GM19452 (cell line): ENCODE data around the gene CTDNEP1.

Experiments
- ATAC-seq: cut with Tn5 transposase; IDR thresholded peaks from one replicate; pipeline ENCODE4 v1.9.1; 2021; ENCODE audit not compliant: unreplicated experiment

The CTDNEP1 gene

DNA sequence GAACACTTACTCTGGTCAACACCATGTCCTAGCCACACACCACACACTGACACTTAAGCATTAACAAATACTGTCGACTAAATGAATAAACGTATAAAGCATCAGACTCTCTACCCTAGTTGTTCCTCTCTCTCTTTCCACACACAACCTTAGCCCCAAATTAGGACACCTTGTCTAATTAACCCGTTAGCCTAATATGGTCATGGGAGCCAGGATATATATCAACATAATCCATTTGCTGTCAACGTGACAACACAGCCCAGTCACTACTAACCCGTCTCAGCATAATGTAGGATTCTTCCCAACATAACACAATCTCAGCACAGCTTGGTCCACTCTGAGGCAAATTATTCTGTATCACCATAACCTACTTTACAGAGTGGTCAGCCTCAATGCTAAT lies 19.4 kb downstream of the CTDNEP1 start:
- no peak for ATAC-seq

DNA sequence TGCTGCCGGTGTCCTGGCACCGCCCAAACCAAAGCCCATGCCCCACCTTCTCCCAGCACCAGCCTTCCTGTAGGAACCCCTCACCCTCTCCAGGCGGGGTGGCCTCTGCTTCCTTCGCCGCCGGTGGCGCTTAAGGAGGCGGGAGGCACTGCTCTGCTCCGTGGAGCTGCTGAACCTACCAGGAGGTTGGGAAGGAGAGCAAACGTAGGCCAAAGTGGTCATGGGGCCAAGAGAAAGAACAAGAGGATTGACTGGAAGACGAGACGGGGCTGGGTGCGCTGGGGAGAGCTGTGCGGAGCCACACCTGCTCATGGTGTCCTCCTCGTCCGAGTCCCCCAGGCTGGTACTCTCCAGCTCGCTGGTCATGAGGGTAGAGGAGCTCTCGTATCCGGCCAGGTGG lies 22.0 kb downstream of the CTDNEP1 start:
- ATAC-seq: no peak

- ATAC-seq: no peak
Measured at GRCh38 chr17:7228920-7229319, 22.6 kb downstream of the CTDNEP1 start.

GRCh38 chr17:7226721-7227710 lies 24.5 kb downstream of the CTDNEP1 start:
- ATAC-seq: no peak

DNA sequence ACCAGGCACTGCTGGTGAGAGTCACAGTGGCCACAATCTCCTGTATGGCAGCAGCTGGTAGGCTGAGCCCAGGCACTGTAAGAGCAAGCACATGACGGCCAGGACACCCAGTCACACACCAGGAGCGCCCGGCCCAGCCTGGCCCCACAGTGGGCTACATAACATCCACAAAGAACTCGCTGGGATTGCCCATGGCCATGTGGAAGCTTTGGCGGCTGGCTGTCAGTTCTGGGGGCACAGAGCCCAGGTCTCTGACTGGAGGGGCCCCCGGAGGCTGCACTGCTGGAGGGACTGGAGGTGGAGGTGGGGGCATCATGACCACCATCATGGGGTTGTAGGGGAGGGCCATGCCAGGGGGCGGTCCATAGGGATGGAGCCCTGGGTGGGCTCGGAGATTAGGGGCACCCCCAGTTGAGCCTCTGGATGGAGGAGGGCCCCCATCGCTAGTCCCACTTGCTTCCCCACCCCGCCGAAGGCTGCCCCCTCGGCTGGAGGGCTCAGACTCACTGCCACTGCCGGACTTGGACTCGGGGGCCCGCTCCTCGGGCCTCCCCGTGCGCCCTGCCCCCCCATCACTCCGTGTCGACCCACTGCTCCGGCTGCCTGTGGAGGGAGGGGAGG lies 25.7 kb downstream of the CTDNEP1 start:
- no peak for ATAC-seq

- ATAC-seq: no peak
Measured at GRCh38 chr17:7224661-7225111, 26.8 kb downstream of the CTDNEP1 start.

- no peak for ATAC-seq
Measured at GRCh38 chr17:7224110-7224509, 27.4 kb downstream of the CTDNEP1 start.

- ATAC-seq: no peak
Measured at GRCh38 chr17:7223375-7223774, 28.2 kb downstream of the CTDNEP1 start.

GRCh38 chr17:7222972-7223292 lies 28.6 kb downstream of the CTDNEP1 start:
- no peak for ATAC-seq

DNA sequence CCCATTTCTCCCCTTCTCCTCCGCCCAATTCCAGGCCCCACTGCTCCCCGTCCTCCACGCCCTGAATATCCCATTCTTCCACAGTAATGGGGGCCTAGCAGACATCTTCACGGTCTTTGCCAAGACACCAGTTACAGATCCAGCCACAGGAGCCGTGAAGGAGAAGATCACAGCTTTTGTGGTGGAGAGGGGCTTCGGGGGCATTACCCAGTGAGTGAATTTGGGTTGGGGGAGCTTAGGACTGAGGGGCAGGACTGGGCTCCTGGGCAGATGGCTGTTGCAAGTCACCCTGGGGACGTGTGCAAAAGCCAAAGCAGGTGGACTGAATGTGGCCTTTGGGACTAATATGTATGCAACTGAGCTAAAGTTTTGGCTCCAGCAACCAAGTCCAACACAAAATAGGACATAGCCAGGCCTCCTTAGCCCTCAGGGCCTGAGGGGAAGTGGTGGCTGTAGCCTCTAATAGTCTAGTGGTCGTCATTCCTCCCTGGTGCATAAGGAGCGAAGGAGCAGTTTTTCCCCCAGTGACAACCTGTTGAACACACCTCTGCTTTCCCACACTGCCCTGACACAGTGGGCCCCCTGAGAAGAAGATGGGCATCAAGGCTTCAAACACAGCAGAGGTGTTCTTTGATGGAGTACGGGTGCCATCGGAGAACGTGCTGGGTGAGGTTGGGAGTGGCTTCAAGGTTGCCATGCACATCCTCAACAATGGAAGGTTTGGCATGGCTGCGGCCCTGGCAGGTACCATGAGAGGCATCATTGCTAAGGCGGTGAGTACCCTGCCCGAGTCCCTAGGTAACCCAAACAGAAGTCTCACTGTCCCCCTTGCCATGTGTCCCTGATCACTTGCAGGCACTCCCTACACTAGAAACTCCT lies 29.2 kb downstream of the CTDNEP1 start:
- no peak for ATAC-seq

DNA sequence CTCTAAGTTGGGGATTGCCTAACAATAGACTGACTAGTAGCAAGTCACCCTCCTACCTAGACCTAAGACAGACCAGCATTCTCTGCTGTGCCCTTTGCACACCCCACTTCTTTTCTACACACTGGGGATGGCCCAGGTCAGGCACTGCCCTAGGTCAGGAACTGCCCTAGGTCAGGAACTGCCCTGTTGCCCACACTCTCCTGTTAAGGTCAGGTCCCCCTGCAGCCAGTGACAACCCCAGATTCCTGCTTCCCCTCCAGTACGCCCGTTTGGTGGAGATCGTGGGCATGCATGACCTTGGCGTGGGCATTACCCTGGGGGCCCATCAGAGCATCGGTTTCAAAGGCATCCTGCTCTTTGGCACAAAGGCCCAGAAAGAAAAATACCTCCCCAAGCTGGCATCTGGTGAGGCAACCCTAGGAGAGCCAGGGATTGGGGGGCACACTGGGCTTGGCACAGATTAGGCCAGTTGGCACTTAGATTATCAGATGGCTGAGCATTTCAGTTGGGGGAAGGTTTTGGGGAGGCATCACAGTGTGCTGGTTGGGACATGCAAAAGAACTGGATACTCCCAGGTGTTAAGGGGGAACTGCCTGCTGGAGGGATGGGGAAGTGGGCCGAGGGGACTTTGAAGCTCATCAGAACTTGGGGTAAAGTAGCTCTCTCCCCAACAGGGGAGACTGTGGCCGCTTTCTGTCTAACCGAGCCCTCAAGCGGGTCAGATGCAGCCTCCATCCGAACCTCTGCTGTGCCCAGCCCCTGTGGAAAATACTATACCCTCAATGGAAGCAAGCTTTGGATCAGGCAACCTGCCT lies 30.0 kb downstream of the CTDNEP1 start:
- ATAC-seq: no peak

GRCh38 chr17:7220593-7221277 lies 30.8 kb downstream of the CTDNEP1 start:
- no peak for ATAC-seq

- ATAC-seq: peak; percentile 69
Measured at GRCh38 chr17:7219812-7220592, 31.5 kb downstream of the CTDNEP1 start, which contains the start of the genes ACADVL and DLG4. TSS of gene ACADVL (plus strand) at chr17:7219938. CDS start at chr17:7219985, 47 bp downstream. TSS of gene DLG4 (minus strand) at chr17:7219836.

- ATAC-seq: no peak
Measured at GRCh38 chr17:7219229-7219811, 32.2 kb downstream of the CTDNEP1 start.

GRCh38 chr17:7218758-7219157 lies 32.8 kb downstream of the CTDNEP1 start:
- no peak for ATAC-seq

- no peak for ATAC-seq
Measured at GRCh38 chr17:7218166-7218565, 33.4 kb downstream of the CTDNEP1 start.

GRCh38 chr17:7217113-7217987 lies 34.2 kb downstream of the CTDNEP1 start:
- ATAC-seq: no peak
